ENCODE results near the gene CFAP45. TPM values are rescaled to one million over a fixed set of nuclear protein-coding genes. Genes with fewer than 3 reads are reported as not detected.

The CFAP45 gene
- total and polyA plus RNA-seq, 9 of the 15 experiments (the other 6 are each of a cell fraction or from before 2014, with no cell fraction given), result 0.65 to 2.4 (median 1.5) TPM

GRCh38 chr1:159924791-159925718 is 25.1 kb upstream of the CFAP45 start, which contains the start of gene TAGLN2 (continued):
- no peak for TF ChIP-seq CTCF (IDR thresholded peaks at IDR 0.05 in 2 of 3, conservative IDR thresholded peaks at IDR 0.05 in 1 of 3; ENCODE audit: insufficient read depth in 2 of 3, low read depth in 1 of 3, low read length in 3 of 3)
- no peak for TF ChIP-seq GATAD2A (IDR thresholded peaks at IDR 0.05)
- TF ChIP-seq ZNF384 (IDR thresholded peaks at IDR 0.05; ENCODE audit: low read depth, low read length), result no peak
- TF ChIP-seq ILK (tag; IDR thresholded peaks at IDR 0.05; ENCODE audit: borderline replicate concordance, low read depth), result no peak
- no peak for TF ChIP-seq ZNF197 (CRISPR knock-in tag; IDR thresholded peaks at IDR 0.05; ENCODE audit: low read depth)
- TF ChIP-seq PHF21A (IDR thresholded peaks at IDR 0.05; ENCODE audit: borderline replicate concordance, low read depth), result no peak
- peak; percentile 41; the same call in 1 of the 2 replicates for TF ChIP-seq IRF1 (CRISPR knock-in tag; IDR thresholded peaks at IDR 0.05; ENCODE audit: borderline replicate concordance)
- TF ChIP-seq NCOA1 (IDR thresholded peaks at IDR 0.05; ENCODE audit: low read depth), result no peak
- no peak; a peak in 1 of 4 replicates for TF ChIP-seq ZNF318 (IDR thresholded peaks at IDR 0.05; ENCODE audit: borderline replicate concordance in 1 of 2, low read depth in 1 of 2)
- TF ChIP-seq ZSCAN29 (IDR thresholded peaks at IDR 0.05), result no peak
- TF ChIP-seq CCAR2 (IDR thresholded peaks at IDR 0.05; ENCODE audit: low read depth, low read length), result no peak
- 0 out of 4 replicates have a peak, but pooled peaks of 1 of the 2 experiments have one; percentile 54 for TF ChIP-seq SIN3A (IDR thresholded peaks at IDR 0.05; ENCODE audit: borderline replicate concordance in 2 of 2, control insufficient read depth in 1 of 2, low read depth in 2 of 2, low read length in 2 of 2)
- TF ChIP-seq PCBP1 (IDR thresholded peaks at IDR 0.05; ENCODE audit: low read depth, low read length, poor library complexity, severe bottlenecking), result peak; percentile 21
- no peak for TF ChIP-seq DNMT1 (IDR thresholded peaks at IDR 0.05)
- no peak for TF ChIP-seq ZNF23 (CRISPR knock-in tag; IDR thresholded peaks at IDR 0.05)
- 0 out of 2 replicates have a peak, but pooled peaks have one; percentile 3 for TF ChIP-seq STAG1 (CRISPR knock-in tag; IDR thresholded peaks at IDR 0.05; ENCODE audit: borderline replicate concordance)

All from K562 (cell line).